Psoas muscle (tissue), 8 donors: ENCODE results near the gene XXYLT1. TPM values are rescaled to one million over a fixed set of nuclear protein-coding genes. Genes with fewer than 3 reads are reported as not detected.
"Not testable (repeated sequence)": the region's sequence is repeated elsewhere in the genome, so short reads cannot be mapped to it uniquely, and the experiment has no call there.

Experiments
- ATAC-seq, 4 donors: fragments of 200-7000 bp; cut with Tn5 transposase; one replicate each; pipeline ENCODE4 v1.9.1; 2020; ENCODE audit warnings: moderate library complexity in 3 of 4, mild to moderate bottlenecking in 2 of 4
- DNase-seq, 2 donors: peaks; one replicate each; pipeline ENCODE4 v3.0.0-alpha.2; 2020
- H3K27ac ChIP-seq: fragments of 200-600 bp; one replicate; pipeline ENCODE4 v1.8.0; 2022
- H3K27me3 ChIP-seq, 3 donors: fragments of 200-600 bp in 1 of 3; one replicate each; pipeline versions ENCODE4 v1.6.1 to v1.8.0; 2013 to 2022; ENCODE audit warnings: low read length in 2 of 3, mild to moderate bottlenecking in 2 of 3, moderate library complexity in 1 of 3; ENCODE audit not compliant: insufficient read depth in 3 of 3
- H3K36me3 ChIP-seq, 2 donors: fragments of 200-600 bp in 1 of 2; one replicate each; pipeline versions ENCODE4 v1.6.1 to v1.8.0; 2013 to 2022; ENCODE audit warnings: low read depth in 1 of 2, mild to moderate bottlenecking in 1 of 2, moderate library complexity in 1 of 2; ENCODE audit not compliant: insufficient read depth in 1 of 2
- H3K4me1 ChIP-seq: fragments of 200-600 bp; one replicate; pipeline ENCODE4 v1.8.0; 2022
- H3K4me3 ChIP-seq: fragments of 200-600 bp; one replicate; pipeline ENCODE4 v1.8.0; 2022; ENCODE audit warnings: mild to moderate bottlenecking
- H3K9me3 ChIP-seq: fragments of 200-600 bp; one replicate; pipeline ENCODE4 v1.8.0; 2022
- WGBS, 3 donors: extraction: QIAGEN DNeasy Blood & Tissue Kit; methylation state at CpG; one replicate each; pipeline versions ENCODE4 v1.1.6 to v1.1.7; 2013; 5-methylcytosine and 5-hydroxymethylcytosine counted together
- intact Hi-C, 2 donors: fragments of 100-400 bp; cut with DNase I; formaldehyde crosslinking; loops; one replicate each; pipeline versions ENCODE4 v1.11.0 to v1.14.2; 2022
- polyA plus RNA-seq, 3 donors: library from polyadenylated mRNA; stranded (reverse); fragments of 200-250 nt; gene quantifications; one replicate each; pipeline ENCODE4 v1.2.3, GENCODE V29; 2013
- total RNA-seq, 4 donors: library from RNA; stranded (reverse); fragmentation: NEBNext Ultra II Directional in 2 of 4; extraction: Animal tissue kit (Norgen Biotek cat#: 25700) in 2 of 4; gene quantifications; one replicate each; pipeline versions ENCODE4 v1.2.1 to v1.2.4, GENCODE V29; 2021 to 2023
- TF ChIP-seq, protein P1 (sequence below): fragments of 200-600 bp; IDR thresholded peaks from one replicate; pipeline ENCODE4 v1.8.0; 2022; ENCODE audit warnings: antibody characterized with exemption
- donor health status: healthy with polysubstance abuse.
- donor health status: DM: no; HTN: no; CAD: no; lungs with moderate emphysema.
- donor health status: Bipolar disorder and iron deficiency.
- donor health status: healthy.
- donor health status: DM: yes; HTN: yes; CAD: no.
- donor health status: DM: no; HTN: no; CAD: no.
- donor health status: DM: no; HTN: no; CAD: no.
- donor health status: DM: yes; HTN: yes; CAD: no.

Gene XXYLT1
- total and polyA plus RNA-seq, 7 donors = 0.86 to 3.5 (median 1.8) TPM

DNA sequence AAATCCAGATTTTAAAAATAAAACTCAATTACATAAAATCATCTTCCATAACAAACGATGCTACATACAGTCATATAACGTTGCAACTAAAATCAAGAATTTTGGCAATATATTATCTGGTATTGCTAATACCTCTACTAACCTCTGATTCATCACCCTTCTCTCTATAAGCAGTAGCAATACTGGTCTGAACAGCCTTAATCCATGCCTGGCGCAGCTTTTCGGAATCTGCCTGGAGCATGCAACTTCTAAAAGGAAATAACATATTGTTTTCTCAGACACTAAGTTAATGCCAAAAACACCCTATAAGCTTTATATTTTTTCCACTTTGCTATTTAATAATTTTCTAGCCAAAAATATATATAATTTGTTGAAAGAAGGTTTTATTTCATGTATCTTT, 35.4 kb upstream of the XXYLT1 start:
- ATAC-seq (no peak), DNase-seq (no peak)
- no peak overlapping the region for H3K4me3 ChIP-seq
- H3K9me3 ChIP-seq = no peaks in the 10 kb centered on the region
- H3K4me1 ChIP-seq = no peaks in the 10 kb centered on the region
- intact Hi-C loops = no loop called here
- H3K27ac ChIP-seq = no peak overlapping the region
- H3K36me3 ChIP-seq = peaks cover 0 to 48% of the 10 kb centered on the region in 2 donors
- H3K27me3 ChIP-seq = no peaks in the 10 kb centered on the region
- WGBS, 3 donors = 94 to 96% (median 95%) methylated on average over 4 of the region's 4 CpGs
- TF ChIP-seq, protein P1, sequence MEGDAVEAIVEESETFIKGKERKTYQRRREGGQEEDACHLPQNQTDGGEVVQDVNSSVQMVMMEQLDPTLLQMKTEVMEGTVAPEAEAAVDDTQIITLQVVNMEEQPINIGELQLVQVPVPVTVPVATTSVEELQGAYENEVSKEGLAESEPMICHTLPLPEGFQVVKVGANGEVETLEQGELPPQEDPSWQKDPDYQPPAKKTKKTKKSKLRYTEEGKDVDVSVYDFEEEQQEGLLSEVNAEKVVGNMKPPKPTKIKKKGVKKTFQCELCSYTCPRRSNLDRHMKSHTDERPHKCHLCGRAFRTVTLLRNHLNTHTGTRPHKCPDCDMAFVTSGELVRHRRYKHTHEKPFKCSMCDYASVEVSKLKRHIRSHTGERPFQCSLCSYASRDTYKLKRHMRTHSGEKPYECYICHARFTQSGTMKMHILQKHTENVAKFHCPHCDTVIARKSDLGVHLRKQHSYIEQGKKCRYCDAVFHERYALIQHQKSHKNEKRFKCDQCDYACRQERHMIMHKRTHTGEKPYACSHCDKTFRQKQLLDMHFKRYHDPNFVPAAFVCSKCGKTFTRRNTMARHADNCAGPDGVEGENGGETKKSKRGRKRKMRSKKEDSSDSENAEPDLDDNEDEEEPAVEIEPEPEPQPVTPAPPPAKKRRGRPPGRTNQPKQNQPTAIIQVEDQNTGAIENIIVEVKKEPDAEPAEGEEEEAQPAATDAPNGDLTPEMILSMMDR = no peak

DNA sequence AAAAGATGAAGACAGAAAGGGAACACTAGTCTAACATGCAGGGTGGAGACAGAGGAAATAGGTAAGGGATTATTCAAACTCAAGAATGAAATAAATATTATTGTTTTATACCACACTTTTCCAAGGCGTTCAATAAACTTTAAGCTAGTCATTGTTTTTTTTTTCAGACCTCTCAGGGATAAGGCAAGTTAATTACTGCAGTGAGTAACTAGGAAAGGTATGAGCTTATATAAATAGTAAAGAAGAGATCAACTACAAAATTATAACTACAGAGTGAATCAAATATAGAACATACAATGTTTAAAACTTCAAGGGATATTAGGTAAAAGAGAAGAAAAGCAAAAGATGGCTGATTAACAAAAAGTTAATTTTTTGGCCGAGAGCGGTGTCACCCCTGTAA, 31.5 kb upstream of the XXYLT1 start:
- H3K4me3 ChIP-seq = no peak overlapping the region
- TF ChIP-seq, protein P1 = no peak
- H3K36me3 ChIP-seq = peaks cover 0 to 64% of the 10 kb centered on the region in 2 donors
- no peaks in the 10 kb centered on the region for H3K4me1 ChIP-seq
- no peak overlapping the region for H3K27ac ChIP-seq
- 95 to 98% (median 96%) methylated on average over 3 of the region's 3 CpGs for WGBS, 3 donors
- DNase-seq (no peak), ATAC-seq (no peak)
- no peaks in the 10 kb centered on the region for H3K27me3 ChIP-seq
- no peaks in the 10 kb centered on the region for H3K9me3 ChIP-seq
- intact Hi-C loops = no loop called here

DNA sequence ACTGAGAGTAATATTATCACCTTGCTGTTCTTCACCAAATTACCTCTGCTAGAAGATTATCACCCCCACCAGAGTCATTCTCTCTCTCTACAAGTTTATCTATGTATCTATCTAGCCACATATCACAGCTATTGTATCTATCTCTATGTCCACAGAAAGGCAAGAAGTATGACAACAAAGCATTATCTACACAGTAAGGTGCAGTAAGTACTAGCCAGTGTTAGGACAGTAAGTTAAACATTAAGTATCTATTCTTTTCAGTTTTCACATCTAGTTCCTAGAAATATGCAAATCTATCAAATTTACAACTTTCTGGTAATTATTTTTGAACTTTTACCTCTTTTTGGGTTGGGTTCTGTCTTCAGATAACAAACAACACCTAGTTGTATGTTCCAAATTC, 26.5 kb upstream of the XXYLT1 start:
- H3K4me3 ChIP-seq = no peak overlapping the region
- H3K4me1 ChIP-seq = no peaks in the 10 kb centered on the region
- no peak for ATAC-seq
- H3K36me3 ChIP-seq = peaks cover 0 to 78% of the 10 kb centered on the region in 2 donors
- intact Hi-C loops = no loop called here
- no peak overlapping the region for H3K27ac ChIP-seq
- DNase-seq = no peak
- no peaks in the 10 kb centered on the region for H3K27me3 ChIP-seq
- TF ChIP-seq, protein P1 = no peak
- H3K9me3 ChIP-seq = no peaks in the 10 kb centered on the region

DNA sequence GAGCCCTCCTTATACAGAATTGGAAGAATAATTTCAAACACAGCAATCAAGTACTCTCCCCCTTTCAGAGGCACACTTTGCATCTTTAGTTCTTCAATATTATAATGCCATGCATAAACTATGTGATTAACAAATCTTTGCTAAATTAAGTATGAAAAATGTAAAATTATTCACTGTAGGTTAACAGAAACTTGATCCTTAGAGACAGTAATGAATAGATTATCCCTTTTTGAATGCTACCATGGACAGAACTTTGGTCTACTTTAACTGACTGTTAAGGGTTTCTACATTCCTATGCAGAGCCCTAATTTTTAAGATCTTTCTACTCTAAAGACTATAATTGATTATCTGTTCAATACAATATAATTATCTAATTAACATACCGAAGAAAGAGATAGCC, 25.7 kb upstream of the XXYLT1 start:
- intact Hi-C loops = no loop called here
- WGBS, 3 donors = 93 to 100% (median 99%) methylated on average over 1 of the region's 1 CpG

DNA sequence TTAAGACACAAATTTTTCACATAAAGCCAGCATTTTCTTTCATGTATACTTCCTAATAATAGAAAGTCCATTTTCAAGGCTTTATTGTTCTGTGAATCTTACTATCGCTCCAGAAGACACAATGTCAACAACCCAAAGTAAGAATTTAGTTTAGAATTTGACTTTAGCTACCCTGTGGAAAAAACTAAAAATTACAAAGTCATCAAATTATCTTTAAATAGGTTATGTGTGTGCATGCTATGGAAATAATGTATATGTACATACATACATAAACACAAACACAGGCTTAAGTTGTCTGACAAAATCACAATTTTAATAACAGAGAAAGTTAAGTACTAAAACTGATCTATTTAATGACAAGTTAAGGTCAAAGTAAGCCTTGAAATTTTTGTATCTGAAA, 20.2 kb upstream of the XXYLT1 start:
- no peak overlapping the region for H3K4me3 ChIP-seq
- no peaks in the 10 kb centered on the region for H3K9me3 ChIP-seq
- H3K27ac ChIP-seq = no peak overlapping the region
- peaks cover 5 to 83% of the 10 kb centered on the region in 2 donors for H3K36me3 ChIP-seq
- DNase-seq (no peak), ATAC-seq (no peak)
- H3K27me3 ChIP-seq = no peaks in the 10 kb centered on the region
- intact Hi-C loops = no loop called here
- WGBS, 3 donors = 98 to 100% (median 100%) methylated on average over 1 of the region's 1 CpG
- TF ChIP-seq, protein P1 = no peak
- no peaks in the 10 kb centered on the region for H3K4me1 ChIP-seq

More for the DNA sequence above, 25.7 kb upstream of the XXYLT1 start:
- H3K36me3 ChIP-seq = peaks cover 0 to 78% of the 10 kb centered on the region in 2 donors
- DNase-seq = no peak
- ATAC-seq = no peak
- no peaks in the 10 kb centered on the region for H3K4me1 ChIP-seq
- H3K27me3 ChIP-seq = no peaks in the 10 kb centered on the region
- no peak overlapping the region for H3K4me3 ChIP-seq
- no peak overlapping the region for H3K27ac ChIP-seq
- TF ChIP-seq, protein P1 = no peak
- H3K9me3 ChIP-seq = no peaks in the 10 kb centered on the region

DNA sequence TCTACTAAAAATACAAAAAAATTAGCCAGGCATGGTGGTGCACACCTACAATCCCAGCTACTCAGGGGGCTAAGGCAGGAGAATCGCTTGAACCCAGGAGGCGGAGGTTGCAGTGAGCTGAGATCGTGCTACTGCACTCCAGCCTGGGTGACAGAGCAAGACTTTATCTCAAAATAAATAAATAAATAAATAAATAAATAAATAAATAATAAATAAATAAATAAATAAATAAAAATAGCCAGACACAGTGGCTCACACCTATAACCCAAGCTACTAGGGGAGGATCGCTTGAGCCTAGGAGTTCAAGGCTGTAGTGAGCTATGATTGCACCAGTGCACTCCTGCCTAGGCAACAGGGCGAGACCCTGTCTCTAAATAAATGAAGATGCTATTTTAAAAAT, 19.7 kb upstream of the XXYLT1 start:
- H3K4me3 ChIP-seq, H3K4me1 ChIP-seq, H3K9me3 ChIP-seq, intact Hi-C loops, H3K27me3 ChIP-seq, DNase-seq, ATAC-seq, H3K27ac ChIP-seq: not testable (repeated sequence)
- peaks cover 5 to 83% of the 10 kb centered on the region in 2 donors for H3K36me3 ChIP-seq
- 93 to 98% (median 98%) methylated on average over 5 of the region's 5 CpGs for WGBS, 3 donors
